ENCODE results near the gene RDH14.

GRCh38 chr2:18557121-18557520, 3.3 kb downstream of the RDH14 start:
- TF ChIP-seq CTCF (IDR thresholded peaks at IDR 0.05) (no peak), POLR2A (IDR thresholded peaks at IDR 0.05) (no peak)
